Endothelial cell of umbilical vein (primary cell): ENCODE results near the gene PHKG2. TPM values are rescaled to one million over a fixed set of nuclear protein-coding genes. Genes with fewer than 3 reads are reported as not detected.

Experiments used
- BruUV-seq: library from RNA; stranded (reverse); fragments of 400-500 nt; replicated peaks from 2 replicates; lab custom pipeline; 2021; lab: Mats Ljungman, UMichigan
- CTCF ChIA-PET: fragments of 300-600, 350-600 bp; sonication (Branson Sonifier 250); formaldehyde crosslinking; loops from one replicate; lab custom pipeline; 2021; ENCODE audit warnings: antibody characterized with exemption, inconsistent platforms; lab: Charles Lee
- POLR2A ChIA-PET: fragments of 300-600, 350-600 bp; sonication (Branson Sonifier 250); formaldehyde crosslinking; loops from one replicate; lab custom pipeline; 2021; ENCODE audit warnings: antibody characterized with exemption, inconsistent platforms; lab: Charles Lee
- DNase-seq: peaks from one replicate; pipeline ENCODE4 v3.0.0-alpha.2; 2011; ENCODE audit warnings: low read depth, low spot score
- FAIRE-seq: peaks from 2 replicates; lab custom pipeline; 2011; peaks lifted over from hg19 to GRCh38; lab: Jason Lieb, UNC
- H2AFZ ChIP-seq: 2 replicates; pipeline ENCODE4 v1.6.0; 2012; ENCODE audit warnings: low read depth, low read length, control low read depth, inconsistent platforms
- H3K27ac ChIP-seq: 2 replicates; pipeline ENCODE4 v1.5.1; 2011; ENCODE audit warnings: low read depth, mild to moderate bottlenecking, control low read depth, low read length, moderate library complexity; ENCODE audit not compliant: insufficient read depth
- H3K27me3 ChIP-seq, 2 experiments: 2 replicates each; pipeline versions ENCODE4 v1.6.0 to v1.6.1; 2011; ENCODE audit warnings: low read length in 2 of 2, mixed read lengths in 1 of 2; ENCODE audit not compliant: control insufficient read depth in 2 of 2, insufficient read depth in 2 of 2
- H3K36me3 ChIP-seq, 2 experiments: 2 replicates in 1 of 2; 3 replicates in 1 of 2; pipeline ENCODE4 v1.5.1; 2011; ENCODE audit warnings: low read length in 2 of 2, mild to moderate bottlenecking in 1 of 2, moderate library complexity in 1 of 2; ENCODE audit not compliant: control insufficient read depth in 2 of 2, insufficient read depth in 2 of 2; ENCODE audit errors: extremely low read depth in 1 of 2
- H3K4me1 ChIP-seq: 3 replicates; pipeline ENCODE4 v1.5.1; 2011; ENCODE audit warnings: mild to moderate bottlenecking, low read length; ENCODE audit not compliant: control insufficient read depth, insufficient read depth; ENCODE audit errors: extremely low read depth
- H3K4me2 ChIP-seq: 2 replicates; pipeline ENCODE4 v1.6.1; 2011; ENCODE audit warnings: low read length, control low read depth, mixed read lengths; ENCODE audit not compliant: insufficient read depth
- H3K4me3 ChIP-seq, 3 experiments: fragments of 200-600 bp in 1 of 3; sonication (generic), shearing (Covaris generic) in 1 of 3; replicated peaks in 1 of 3; 2 replicates each; pipeline ENCODE4 v1.5.1; 2011 to 2016; ENCODE audit warnings: control low read depth in 3 of 3, low read length in 3 of 3, mild to moderate bottlenecking in 2 of 3, inconsistent platforms in 1 of 3, low read depth in 1 of 3, moderate library complexity in 1 of 3; ENCODE audit not compliant: insufficient read depth in 1 of 3
- H3K79me2 ChIP-seq: 2 replicates; pipeline ENCODE4 v1.6.0; 2012; ENCODE audit warnings: low read length, inconsistent platforms; ENCODE audit not compliant: control insufficient read depth, insufficient read depth
- H3K9ac ChIP-seq: replicated peaks from 2 replicates; pipeline ENCODE3; 2011; ENCODE audit warnings: low read length, control low read depth; ENCODE audit not compliant: insufficient read depth; ENCODE audit errors: extremely low read depth
- H3K9me1 ChIP-seq: replicated peaks from 3 replicates; pipeline ENCODE4 v1.6.0; 2011; ENCODE audit warnings: mild to moderate bottlenecking, low read length; ENCODE audit not compliant: control insufficient read depth, insufficient read depth; ENCODE audit errors: extremely low read depth
- H3K9me3 ChIP-seq: replicated peaks from 2 replicates; pipeline ENCODE4 v1.5.1; 2012; ENCODE audit warnings: low read length, inconsistent platforms; ENCODE audit not compliant: control insufficient read depth, insufficient read depth
- H4K20me1 ChIP-seq: replicated peaks from 2 replicates; pipeline ENCODE3; 2011; ENCODE audit warnings: mild to moderate bottlenecking, low read length; ENCODE audit not compliant: control insufficient read depth, insufficient read depth; ENCODE audit errors: extremely low read depth
- EZH2 ChIP-seq: IDR thresholded peaks from 2 replicates; pipeline ENCODE4 v1.6.1; 2012; ENCODE audit warnings: borderline replicate concordance, low read depth, mild to moderate bottlenecking, moderate library complexity, low read length, inconsistent platforms; ENCODE audit not compliant: severe bottlenecking
- FOS ChIP-seq: IDR thresholded peaks from 2 replicates; pipeline ENCODE4 v1.6.1; 2011; ENCODE audit warnings: mild to moderate bottlenecking, low read length, moderate library complexity, borderline replicate concordance; ENCODE audit not compliant: insufficient read depth
- JUN ChIP-seq: IDR thresholded peaks from 2 replicates; pipeline ENCODE4 v1.6.1; 2011; ENCODE audit warnings: borderline replicate concordance, low read depth; ENCODE audit not compliant: insufficient read length, insufficient read depth
- POLR2AphosphoS5 ChIP-seq: IDR thresholded peaks from 2 replicates; pipeline ENCODE4 v1.6.1; 2012; ENCODE audit warnings: low read depth, mild to moderate bottlenecking, control low read depth, low read length, moderate library complexity; ENCODE audit not compliant: insufficient read depth
- dilution Hi-C: fragments of 300-500 bp; cut with MboI; formaldehyde crosslinking; loops from one replicate; pipeline ENCODE4 v1.15.0; 2019; ENCODE audit warnings: low sequenced_read_pairs; ENCODE audit not compliant: extremely low pct_ligation_motif_present
- intact Hi-C: fragments of 100-400 bp; cut with micrococcal nuclease; formaldehyde crosslinking; loops from one replicate; pipeline ENCODE4 v1.10.0; 2022
- polyA plus RNA-seq, 4 experiments: library from polyadenylated mRNA; depleted of rRNA in 3 of 4; stranded (reverse) in 3 of 4; unstranded in 1 of 4; fragments of >200 nt; gene quantifications; 2 replicates each; pipeline versions ENCODE4 v1.2.1 to v1.2.3, GENCODE V29; 2011 to 2012; ENCODE audit warnings: missing spikeins in 1 of 4
- total RNA-seq: library from RNA; stranded (reverse); gene quantifications from 2 replicates; pipeline ENCODE4 v1.2.3, GENCODE V29; 2021
- TF ChIP-seq, protein P1 (sequence below), 2 donors: IDR thresholded peaks; 1 replicate in 1 of 2; 2 replicates in 1 of 2; pipeline ENCODE4 v1.5.1; 2011; ENCODE audit warnings: low read length in 2 of 2, mild to moderate bottlenecking in 2 of 2, moderate library complexity in 2 of 2, control low read depth in 1 of 2, inconsistent platforms in 1 of 2, low read depth in 1 of 2; ENCODE audit not compliant: insufficient read depth in 1 of 2; ENCODE audit errors: extremely low read depth in 1 of 2

PHKG2 gene
- total and polyA plus RNA-seq, 2 donors (not counting 3 experiments of a cell fraction or from before 2014, with no cell fraction given): 33.0 to 48.8 TPM

DNA sequence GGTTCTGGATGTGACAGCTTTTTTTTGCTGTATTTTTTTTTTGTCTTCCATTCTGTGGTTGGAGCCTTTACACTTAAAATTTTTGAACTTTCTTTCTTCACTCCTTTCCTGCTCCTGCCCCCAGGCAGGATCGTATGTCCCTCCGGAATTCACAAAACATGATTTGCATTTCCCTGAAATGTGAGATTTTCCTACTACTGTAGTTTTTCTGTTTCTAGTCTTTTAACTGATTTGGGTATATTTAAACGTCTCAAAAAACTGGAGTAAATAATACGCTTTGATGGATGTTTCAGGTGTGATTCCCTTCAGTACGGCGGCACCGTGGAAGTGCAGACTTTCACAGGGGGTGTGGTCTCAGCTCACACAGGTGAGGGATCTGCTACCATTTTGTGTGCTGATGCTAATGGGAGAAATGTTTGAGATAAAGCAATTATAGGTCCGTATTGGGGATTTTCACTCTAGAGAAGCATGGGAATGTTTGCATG, 48.6 kb upstream of the PHKG2 start:
- peaks cover 29% of the 10 kb centered on the region for H3K79me2 ChIP-seq
- POLR2A ChIA-PET: interaction anchor here (1.0 kb wide), 1 partner anchor 41 kb away, joined by 3 read pairs; the partner anchor contains the start of gene FBRS
- H3K9ac ChIP-seq: peak overlapping the region; percentile 99
- H3K9me1 ChIP-seq: no peaks in the 10 kb centered on the region
- no peak for FAIRE-seq
- H2AFZ ChIP-seq: no peak overlapping the region
- BruUV-seq: TSS peak; percentile 37
- CTCF ChIA-PET: no interaction called here
- peak overlapping the region; percentile 94 for H3K27ac ChIP-seq
- H3K9me3 ChIP-seq: no peaks in the 10 kb centered on the region
- H3K27me3 ChIP-seq: no peaks in the 10 kb centered on the region
- dilution Hi-C loops: no loop called here
- TF ChIP-seq FOS (no peak), EZH2 (no peak), POLR2AphosphoS5 (no peak), JUN (no peak)
- TF ChIP-seq, protein P1, sequence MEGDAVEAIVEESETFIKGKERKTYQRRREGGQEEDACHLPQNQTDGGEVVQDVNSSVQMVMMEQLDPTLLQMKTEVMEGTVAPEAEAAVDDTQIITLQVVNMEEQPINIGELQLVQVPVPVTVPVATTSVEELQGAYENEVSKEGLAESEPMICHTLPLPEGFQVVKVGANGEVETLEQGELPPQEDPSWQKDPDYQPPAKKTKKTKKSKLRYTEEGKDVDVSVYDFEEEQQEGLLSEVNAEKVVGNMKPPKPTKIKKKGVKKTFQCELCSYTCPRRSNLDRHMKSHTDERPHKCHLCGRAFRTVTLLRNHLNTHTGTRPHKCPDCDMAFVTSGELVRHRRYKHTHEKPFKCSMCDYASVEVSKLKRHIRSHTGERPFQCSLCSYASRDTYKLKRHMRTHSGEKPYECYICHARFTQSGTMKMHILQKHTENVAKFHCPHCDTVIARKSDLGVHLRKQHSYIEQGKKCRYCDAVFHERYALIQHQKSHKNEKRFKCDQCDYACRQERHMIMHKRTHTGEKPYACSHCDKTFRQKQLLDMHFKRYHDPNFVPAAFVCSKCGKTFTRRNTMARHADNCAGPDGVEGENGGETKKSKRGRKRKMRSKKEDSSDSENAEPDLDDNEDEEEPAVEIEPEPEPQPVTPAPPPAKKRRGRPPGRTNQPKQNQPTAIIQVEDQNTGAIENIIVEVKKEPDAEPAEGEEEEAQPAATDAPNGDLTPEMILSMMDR (IDR thresholded peaks at IDR 0.05; ENCODE audit: extremely low read depth in 1 of 2, insufficient read depth in 1 of 2, low read depth in 1 of 2, low read length in 2 of 2): no peak
- peak overlapping the region; percentile 87 for H3K4me2 ChIP-seq
- H4K20me1 ChIP-seq: peaks cover 3% of the 10 kb centered on the region
- H3K4me1 ChIP-seq: peaks cover 26% of the 10 kb centered on the region
- peak overlapping the region; percentile 49 to 99 (median 77) for H3K4me3 ChIP-seq
- peaks cover 14 to 23% of the 10 kb centered on the region in 2 experiments for H3K36me3 ChIP-seq
- no peak for DNase-seq
- intact Hi-C loops: loop anchor here (1.0 to 5.0 kb wide), 5 partner anchors 14 to 223 kb away; partner anchors contain the start of genes FBXL19, PHKG2, PRR14 and ZNF768
